H1 (cell line): ENCODE results near the gene KLHL41. TPM values are rescaled to one million over a fixed set of nuclear protein-coding genes. Genes with fewer than 3 reads are reported as not detected.

Experiments
- BCL11A ChIP-seq, 2 experiments: IDR thresholded peaks; one replicate each; pipeline ENCODE4 v1.6.1; 2011; ENCODE audit warnings: low read depth in 2 of 2, low read length in 2 of 2, mild to moderate bottlenecking in 2 of 2
- CBX8 ChIP-seq: fragments of 300-800, 300-1000 bp; sonication (generic); IDR thresholded peaks from 2 replicates; pipeline ENCODE4 v1.7.1; 2016; ENCODE audit warnings: low read depth, low read length, borderline replicate concordance
- CTBP2 ChIP-seq: IDR thresholded peaks from 2 replicates; pipeline ENCODE4 v1.7.0; 2011; ENCODE audit warnings: borderline replicate concordance, mild to moderate bottlenecking, moderate library complexity, mixed read lengths, low read length; ENCODE audit not compliant: insufficient read depth, insufficient read length
- EP300 ChIP-seq, 2 experiments: IDR thresholded peaks; 1 replicate in 1 of 2; 2 replicates in 1 of 2; pipeline ENCODE4 v1.6.1; 2011 to 2012; ENCODE audit warnings: low read depth in 2 of 2, low read length in 2 of 2, mild to moderate bottlenecking in 2 of 2, borderline replicate concordance in 1 of 2, inconsistent platforms in 1 of 2, moderate library complexity in 1 of 2
- KDM1A ChIP-seq: fragments of 200-600, 300-600 bp; sonication (generic); IDR thresholded peaks from 2 replicates; pipeline ENCODE4 v1.7.1; 2016; ENCODE audit warnings: mild to moderate bottlenecking, low read length, borderline replicate concordance
- MAFK ChIP-seq: IDR thresholded peaks from 2 replicates; pipeline ENCODE4 v1.6.1; 2012; ENCODE audit warnings: low read depth, mild to moderate bottlenecking, improper control_type of control experiment, low read length
- POU5F1 ChIP-seq: IDR thresholded peaks from 2 replicates; pipeline ENCODE4 v1.6.1; 2011; ENCODE audit warnings: low read depth, mild to moderate bottlenecking, low read length, moderate library complexity
- SIRT6 ChIP-seq: IDR thresholded peaks from one replicate; pipeline ENCODE4 v1.7.1; 2012; ENCODE audit warnings: low read length, inconsistent platforms
- SIX5 ChIP-seq: IDR thresholded peaks from 2 replicates; pipeline ENCODE4 v1.6.1; 2011; ENCODE audit warnings: mild to moderate bottlenecking, low read depth, low read length
- SP1 ChIP-seq: IDR thresholded peaks from 2 replicates; pipeline ENCODE4 v1.6.1; 2011; ENCODE audit warnings: low read depth, low read length
- TBP ChIP-seq: IDR thresholded peaks from 2 replicates; pipeline ENCODE4 v1.6.1; 2011; ENCODE audit warnings: low read depth, low read length, improper control_type of control experiment
- YY1 ChIP-seq: IDR thresholded peaks from 2 replicates; pipeline ENCODE4 v1.6.1; 2011; ENCODE audit warnings: low read depth, mild to moderate bottlenecking, low read length
- polyA plus RNA-seq, 7 experiments: library from polyadenylated mRNA; depleted of rRNA in 3 of 7; stranded (reverse) in 5 of 7; unstranded in 2 of 7; fragments of >200 nt in 5 of 7; fragments of 200-250 nt in 2 of 7; gene quantifications; 1 replicate in 5 of 7; 2 replicates in 1 of 7; 4 replicates in 1 of 7; pipeline versions ENCODE4 v1.2.1 to v1.2.3, GENCODE V29; 2011 to 2013; ENCODE audit warnings: missing spikeins in 2 of 7, mixed read lengths in 2 of 7
- total RNA-seq: library from RNA; stranded (reverse); fragmentation: NEBNext Ultra II Directional; extraction: Animal tissue kit (Norgen Biotek cat#: 25700); gene quantifications from 2 replicates; pipeline ENCODE4 v1.2.1, GENCODE V29; 2021
- TF ChIP-seq, protein P1 (sequence below): fragments of 300-600 bp; sonication (generic); IDR thresholded peaks from 2 replicates; pipeline ENCODE4 v1.7.1; 2012; ENCODE audit warnings: low read length, moderate library complexity, mild to moderate bottlenecking, inconsistent platforms; ENCODE audit not compliant: insufficient replicate concordance

KLHL41 gene
- total and polyA plus RNA-seq, 2 of the 8 experiments (the other 6 are each of a cell fraction or from before 2014, with no cell fraction given), result not detected

- TF ChIP-seq, protein P1, sequence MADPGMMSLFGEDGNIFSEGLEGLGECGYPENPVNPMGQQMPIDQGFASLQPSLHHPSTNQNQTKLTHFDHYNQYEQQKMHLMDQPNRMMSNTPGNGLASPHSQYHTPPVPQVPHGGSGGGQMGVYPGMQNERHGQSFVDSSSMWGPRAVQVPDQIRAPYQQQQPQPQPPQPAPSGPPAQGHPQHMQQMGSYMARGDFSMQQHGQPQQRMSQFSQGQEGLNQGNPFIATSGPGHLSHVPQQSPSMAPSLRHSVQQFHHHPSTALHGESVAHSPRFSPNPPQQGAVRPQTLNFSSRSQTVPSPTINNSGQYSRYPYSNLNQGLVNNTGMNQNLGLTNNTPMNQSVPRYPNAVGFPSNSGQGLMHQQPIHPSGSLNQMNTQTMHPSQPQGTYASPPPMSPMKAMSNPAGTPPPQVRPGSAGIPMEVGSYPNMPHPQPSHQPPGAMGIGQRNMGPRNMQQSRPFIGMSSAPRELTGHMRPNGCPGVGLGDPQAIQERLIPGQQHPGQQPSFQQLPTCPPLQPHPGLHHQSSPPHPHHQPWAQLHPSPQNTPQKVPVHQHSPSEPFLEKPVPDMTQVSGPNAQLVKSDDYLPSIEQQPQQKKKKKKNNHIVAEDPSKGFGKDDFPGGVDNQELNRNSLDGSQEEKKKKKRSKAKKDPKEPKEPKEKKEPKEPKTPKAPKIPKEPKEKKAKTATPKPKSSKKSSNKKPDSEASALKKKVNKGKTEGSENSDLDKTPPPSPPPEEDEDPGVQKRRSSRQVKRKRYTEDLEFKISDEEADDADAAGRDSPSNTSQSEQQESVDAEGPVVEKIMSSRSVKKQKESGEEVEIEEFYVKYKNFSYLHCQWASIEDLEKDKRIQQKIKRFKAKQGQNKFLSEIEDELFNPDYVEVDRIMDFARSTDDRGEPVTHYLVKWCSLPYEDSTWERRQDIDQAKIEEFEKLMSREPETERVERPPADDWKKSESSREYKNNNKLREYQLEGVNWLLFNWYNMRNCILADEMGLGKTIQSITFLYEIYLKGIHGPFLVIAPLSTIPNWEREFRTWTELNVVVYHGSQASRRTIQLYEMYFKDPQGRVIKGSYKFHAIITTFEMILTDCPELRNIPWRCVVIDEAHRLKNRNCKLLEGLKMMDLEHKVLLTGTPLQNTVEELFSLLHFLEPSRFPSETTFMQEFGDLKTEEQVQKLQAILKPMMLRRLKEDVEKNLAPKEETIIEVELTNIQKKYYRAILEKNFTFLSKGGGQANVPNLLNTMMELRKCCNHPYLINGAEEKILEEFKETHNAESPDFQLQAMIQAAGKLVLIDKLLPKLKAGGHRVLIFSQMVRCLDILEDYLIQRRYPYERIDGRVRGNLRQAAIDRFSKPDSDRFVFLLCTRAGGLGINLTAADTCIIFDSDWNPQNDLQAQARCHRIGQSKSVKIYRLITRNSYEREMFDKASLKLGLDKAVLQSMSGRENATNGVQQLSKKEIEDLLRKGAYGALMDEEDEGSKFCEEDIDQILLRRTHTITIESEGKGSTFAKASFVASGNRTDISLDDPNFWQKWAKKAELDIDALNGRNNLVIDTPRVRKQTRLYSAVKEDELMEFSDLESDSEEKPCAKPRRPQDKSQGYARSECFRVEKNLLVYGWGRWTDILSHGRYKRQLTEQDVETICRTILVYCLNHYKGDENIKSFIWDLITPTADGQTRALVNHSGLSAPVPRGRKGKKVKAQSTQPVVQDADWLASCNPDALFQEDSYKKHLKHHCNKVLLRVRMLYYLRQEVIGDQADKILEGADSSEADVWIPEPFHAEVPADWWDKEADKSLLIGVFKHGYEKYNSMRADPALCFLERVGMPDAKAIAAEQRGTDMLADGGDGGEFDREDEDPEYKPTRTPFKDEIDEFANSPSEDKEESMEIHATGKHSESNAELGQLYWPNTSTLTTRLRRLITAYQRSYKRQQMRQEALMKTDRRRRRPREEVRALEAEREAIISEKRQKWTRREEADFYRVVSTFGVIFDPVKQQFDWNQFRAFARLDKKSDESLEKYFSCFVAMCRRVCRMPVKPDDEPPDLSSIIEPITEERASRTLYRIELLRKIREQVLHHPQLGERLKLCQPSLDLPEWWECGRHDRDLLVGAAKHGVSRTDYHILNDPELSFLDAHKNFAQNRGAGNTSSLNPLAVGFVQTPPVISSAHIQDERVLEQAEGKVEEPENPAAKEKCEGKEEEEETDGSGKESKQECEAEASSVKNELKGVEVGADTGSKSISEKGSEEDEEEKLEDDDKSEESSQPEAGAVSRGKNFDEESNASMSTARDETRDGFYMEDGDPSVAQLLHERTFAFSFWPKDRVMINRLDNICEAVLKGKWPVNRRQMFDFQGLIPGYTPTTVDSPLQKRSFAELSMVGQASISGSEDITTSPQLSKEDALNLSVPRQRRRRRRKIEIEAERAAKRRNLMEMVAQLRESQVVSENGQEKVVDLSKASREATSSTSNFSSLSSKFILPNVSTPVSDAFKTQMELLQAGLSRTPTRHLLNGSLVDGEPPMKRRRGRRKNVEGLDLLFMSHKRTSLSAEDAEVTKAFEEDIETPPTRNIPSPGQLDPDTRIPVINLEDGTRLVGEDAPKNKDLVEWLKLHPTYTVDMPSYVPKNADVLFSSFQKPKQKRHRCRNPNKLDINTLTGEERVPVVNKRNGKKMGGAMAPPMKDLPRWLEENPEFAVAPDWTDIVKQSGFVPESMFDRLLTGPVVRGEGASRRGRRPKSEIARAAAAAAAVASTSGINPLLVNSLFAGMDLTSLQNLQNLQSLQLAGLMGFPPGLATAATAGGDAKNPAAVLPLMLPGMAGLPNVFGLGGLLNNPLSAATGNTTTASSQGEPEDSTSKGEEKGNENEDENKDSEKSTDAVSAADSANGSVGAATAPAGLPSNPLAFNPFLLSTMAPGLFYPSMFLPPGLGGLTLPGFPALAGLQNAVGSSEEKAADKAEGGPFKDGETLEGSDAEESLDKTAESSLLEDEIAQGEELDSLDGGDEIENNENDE, result no peak
- TF ChIP-seq CTBP2, result no peak
- no peak for TF ChIP-seq YY1
- no peak for TF ChIP-seq POU5F1
- no peak for TF ChIP-seq TBP
- TF ChIP-seq CBX8, result no peak
- TF ChIP-seq SIRT6, result no peak
- no peak for TF ChIP-seq SP1
- no peak for TF ChIP-seq BCL11A (IDR thresholded peaks at IDR 0.05; ENCODE audit: low read depth in 2 of 2, low read length in 2 of 2)
- TF ChIP-seq SIX5, result no peak
- no peak for TF ChIP-seq MAFK
- no peak for TF ChIP-seq KDM1A
- TF ChIP-seq EP300 (IDR thresholded peaks at IDR 0.05; ENCODE audit: borderline replicate concordance in 1 of 2, low read depth in 2 of 2, low read length in 2 of 2), result no peak
These were observed 63.3 kb downstream of the KLHL41 start (continued) for GRCh38 chr2:169572821-169573159.
